Mucosa of stomach (tissue), 1 donor: ENCODE measurements around the gene ATRNL1.

Experiments used
- H3K27me3 ChIP-seq: one replicate; pipeline ENCODE4 v1.7.0; 2013; ENCODE audit warnings: mild to moderate bottlenecking, low read length; ENCODE audit not compliant: control insufficient read depth, insufficient read depth
- H3K36me3 ChIP-seq: one replicate; pipeline ENCODE4 v1.7.0; 2013; ENCODE audit warnings: low read length; ENCODE audit not compliant: control insufficient read depth, insufficient read depth
- H3K4me1 ChIP-seq: one replicate; pipeline ENCODE4 v1.7.0; 2013; ENCODE audit warnings: mild to moderate bottlenecking, low read length; ENCODE audit not compliant: control insufficient read depth, insufficient read depth
- H3K4me3 ChIP-seq: one replicate; pipeline ENCODE4 v1.7.0; 2013; ENCODE audit warnings: low read length
- H3K9ac ChIP-seq: one replicate; pipeline ENCODE4 v1.7.0; 2013; ENCODE audit warnings: mild to moderate bottlenecking, low read length, moderate library complexity
- H3K9me3 ChIP-seq: one replicate; pipeline ENCODE4 v1.7.0; 2013; ENCODE audit warnings: mild to moderate bottlenecking, low read length, moderate library complexity; ENCODE audit not compliant: control insufficient read depth
- donor health status: Pancreatic carcinoma.

Gene ATRNL1

GRCh38 chr10:115056186-115056585 lies 37.0 kb upstream of the ATRNL1 start:
- Histone ChIP-seq H3K9ac (no peak overlapping the region), H3K4me1 (no peaks in the 10 kb centered on the region), H3K9me3 (no peaks in the 10 kb centered on the region), H3K27me3 (no peaks in the 10 kb centered on the region), H3K36me3 (no peaks in the 10 kb centered on the region), H3K4me3 (no peak overlapping the region)

DNA sequence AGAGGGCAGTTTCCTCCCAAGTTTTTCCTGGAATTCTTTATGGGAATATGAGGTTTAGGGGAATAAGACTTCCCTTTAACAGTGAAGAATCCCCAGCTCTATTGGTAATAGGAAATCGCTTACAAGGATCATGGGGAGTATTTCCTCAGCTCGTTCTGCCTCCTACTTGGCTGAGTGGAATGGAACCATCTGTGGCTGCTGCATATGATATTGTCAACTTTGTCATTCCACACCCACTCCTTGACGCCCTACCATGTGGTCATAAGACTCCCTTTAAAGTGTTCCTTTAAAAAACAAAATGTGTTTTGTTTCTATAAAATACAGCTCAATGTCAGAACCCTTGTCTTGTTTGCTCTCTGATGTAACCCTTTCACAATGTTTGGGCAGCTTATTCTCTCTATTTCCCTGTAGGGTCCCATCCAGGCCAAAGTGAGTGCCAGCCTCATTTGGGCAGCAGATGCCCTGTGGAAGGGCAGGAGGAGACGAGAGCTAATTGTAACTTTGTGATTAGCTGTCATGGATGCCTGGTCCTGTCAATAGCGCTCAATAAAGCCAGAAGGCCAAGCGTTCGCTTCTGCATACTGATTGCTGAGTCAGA lies 33.8 kb upstream of the ATRNL1 start:
- no peaks in the 10 kb centered on the region for H3K9me3 ChIP-seq
- no peak overlapping the region for H3K4me3 ChIP-seq
- H3K36me3 ChIP-seq = no peaks in the 10 kb centered on the region
- H3K27me3 ChIP-seq = no peaks in the 10 kb centered on the region
- no peak overlapping the region for H3K9ac ChIP-seq
- no peaks in the 10 kb centered on the region for H3K4me1 ChIP-seq

GRCh38 chr10:115063701-115064658 lies 29.2 kb upstream of the ATRNL1 start:
- Histone ChIP-seq H3K9me3 (no peaks in the 10 kb centered on the region), H3K27me3 (no peaks in the 10 kb centered on the region), H3K4me1 (no peaks in the 10 kb centered on the region), H3K4me3 (no peak overlapping the region), H3K9ac (no peak overlapping the region), H3K36me3 (no peaks in the 10 kb centered on the region)

DNA sequence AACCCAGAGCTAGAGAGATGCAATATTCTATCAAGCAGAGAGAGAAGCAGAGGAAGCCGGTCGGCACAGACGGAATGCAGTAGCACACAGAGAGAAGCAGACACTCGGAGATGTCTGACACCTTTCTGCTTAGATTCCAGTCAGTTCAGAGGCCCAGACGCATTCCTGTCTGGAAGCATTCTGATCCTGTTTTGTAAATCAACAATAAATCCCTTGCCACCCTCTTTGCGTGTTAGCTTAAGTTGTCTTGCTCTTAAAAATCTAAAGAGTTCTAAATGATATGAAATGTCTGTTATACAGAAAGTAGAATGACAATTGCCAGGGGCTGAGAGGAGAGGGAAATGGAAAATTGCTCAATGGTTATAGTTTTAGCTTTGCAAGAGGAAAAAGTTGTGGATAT lies 27.4 kb upstream of the ATRNL1 start:
- peaks cover 4% of the 10 kb centered on the region for H3K27me3 ChIP-seq
- H3K4me1 ChIP-seq = no peaks in the 10 kb centered on the region
- no peaks in the 10 kb centered on the region for H3K9me3 ChIP-seq

DNA sequence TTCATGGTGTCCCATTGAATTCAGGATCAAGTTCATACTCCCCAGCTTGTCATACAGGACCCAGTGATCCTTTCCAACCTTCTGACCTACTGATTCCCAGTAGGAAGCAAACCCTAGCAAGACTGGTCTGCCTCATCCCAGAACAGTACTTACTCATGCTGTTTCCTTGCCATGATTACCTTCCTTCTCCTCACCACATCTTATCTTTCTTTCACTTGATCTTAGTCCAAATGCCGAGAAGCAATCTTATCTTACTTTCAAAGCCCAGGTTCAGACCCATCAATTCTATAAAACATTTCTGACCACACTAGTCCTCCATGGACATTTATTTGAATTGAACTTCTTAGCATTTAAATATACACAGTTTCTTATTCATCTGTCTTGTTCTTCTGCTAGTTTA lies 26.6 kb upstream of the ATRNL1 start:
- Histone ChIP-seq H3K27me3 (peaks cover 4% of the 10 kb centered on the region), H3K36me3 (no peaks in the 10 kb centered on the region), H3K9ac (no peak overlapping the region), H3K4me1 (no peaks in the 10 kb centered on the region), H3K9me3 (no peaks in the 10 kb centered on the region), H3K4me3 (no peak overlapping the region)

More for the DNA sequence above, 27.4 kb upstream of the ATRNL1 start:
- Histone ChIP-seq H3K9ac (no peak overlapping the region), H3K36me3 (no peaks in the 10 kb centered on the region), H3K4me3 (no peak overlapping the region)

DNA sequence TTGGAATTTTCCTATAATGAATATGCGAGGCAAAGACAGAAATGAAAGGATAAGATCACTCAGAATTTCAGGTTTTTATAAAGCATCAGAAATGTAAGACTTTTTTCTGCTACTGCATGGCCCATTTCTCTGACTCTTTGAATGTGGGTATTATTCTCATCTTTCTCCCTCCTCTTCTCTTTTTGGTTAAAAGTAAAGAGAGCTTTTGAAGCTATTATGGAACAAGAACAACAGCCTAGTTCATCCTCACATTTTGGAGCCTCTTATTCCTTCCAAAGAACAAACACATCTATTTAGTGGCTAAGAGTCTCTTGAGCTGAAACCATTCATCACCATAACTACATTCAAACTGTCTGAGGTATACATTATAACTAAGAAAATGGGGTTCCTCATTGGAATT lies 19.4 kb upstream of the ATRNL1 start:
- H3K9ac ChIP-seq = no peak overlapping the region
- peaks cover 4% of the 10 kb centered on the region for H3K27me3 ChIP-seq
- no peak overlapping the region for H3K4me3 ChIP-seq
- no peaks in the 10 kb centered on the region for H3K36me3 ChIP-seq
- no peaks in the 10 kb centered on the region for H3K4me1 ChIP-seq
- no peaks in the 10 kb centered on the region for H3K9me3 ChIP-seq

DNA sequence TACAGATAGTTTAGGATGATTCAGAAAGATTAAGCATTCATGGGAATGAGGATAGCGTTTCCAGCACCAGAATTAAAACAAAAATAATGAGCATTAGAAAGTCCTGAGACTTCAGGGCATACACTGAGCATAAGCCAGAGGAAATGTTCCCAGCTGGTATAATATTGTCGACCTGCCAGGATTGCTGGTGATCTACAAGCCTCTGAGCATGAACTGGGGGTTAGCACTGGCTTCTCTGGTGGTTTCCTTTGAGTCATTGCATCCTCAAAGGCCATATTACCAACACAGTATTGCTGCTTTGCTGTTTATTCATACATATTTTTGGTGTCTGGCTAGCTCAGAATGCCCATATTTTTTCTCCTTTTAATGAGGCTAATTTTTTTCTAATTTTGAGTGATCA lies 10.7 kb upstream of the ATRNL1 start:
- Histone ChIP-seq H3K27me3 (no peaks in the 10 kb centered on the region), H3K9ac (no peak overlapping the region), H3K9me3 (no peaks in the 10 kb centered on the region), H3K4me1 (no peaks in the 10 kb centered on the region), H3K4me3 (no peak overlapping the region), H3K36me3 (no peaks in the 10 kb centered on the region)

DNA sequence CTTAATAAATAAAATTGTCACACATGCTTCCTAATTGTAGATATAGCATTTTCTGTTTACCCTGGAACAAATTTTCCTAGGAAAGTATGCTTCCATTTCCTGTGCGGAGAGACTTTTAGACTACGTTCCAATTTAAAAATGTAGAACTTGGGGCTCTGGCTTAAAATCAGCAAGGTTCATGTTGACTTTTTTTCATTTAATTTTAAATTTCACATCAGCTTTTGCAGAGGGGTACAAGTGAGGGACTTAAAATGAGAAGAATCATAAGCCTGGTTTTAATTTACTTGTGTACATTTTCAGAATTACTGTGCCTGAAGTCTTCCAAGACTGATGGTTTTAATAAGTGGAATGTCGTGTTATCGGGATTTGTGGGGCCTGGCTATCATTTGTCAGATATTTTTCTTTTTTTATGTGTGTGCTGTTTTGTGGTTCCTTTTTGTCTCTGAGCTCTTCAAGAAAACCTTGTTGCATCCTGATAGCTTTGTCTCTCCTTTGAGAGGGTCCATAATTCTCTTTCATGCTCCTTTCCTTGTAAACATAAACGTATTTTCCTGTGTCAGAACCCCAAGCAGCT lies 8.8 kb upstream of the ATRNL1 start:
- Histone ChIP-seq H3K4me3 (no peak overlapping the region), H3K4me1 (no peaks in the 10 kb centered on the region), H3K27me3 (no peaks in the 10 kb centered on the region), H3K9ac (no peak overlapping the region), H3K9me3 (no peaks in the 10 kb centered on the region), H3K36me3 (no peaks in the 10 kb centered on the region)

DNA sequence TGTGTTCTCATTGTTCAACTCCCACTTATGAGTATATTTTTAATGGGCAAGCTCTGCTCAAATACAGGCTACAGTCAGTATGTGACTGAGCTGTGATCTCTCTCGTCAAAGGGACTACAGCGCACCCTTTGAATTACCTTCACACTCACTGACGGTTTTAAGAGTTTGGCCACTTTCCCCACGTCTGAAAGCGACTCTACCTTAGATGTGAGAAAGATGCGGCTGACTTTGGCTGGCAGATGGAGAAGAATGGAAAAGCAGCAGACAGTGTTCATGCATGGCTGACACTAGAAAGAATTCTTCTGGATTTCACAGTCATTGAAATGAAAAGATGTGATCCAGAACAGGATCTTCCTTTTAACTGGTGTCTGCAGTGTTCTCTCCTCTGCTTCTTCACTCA lies 2.0 kb upstream of the ATRNL1 start:
- Histone ChIP-seq H3K4me1 (no peaks in the 10 kb centered on the region), H3K9ac (no peak overlapping the region), H3K4me3 (no peak overlapping the region), H3K27me3 (peaks cover 36% of the 10 kb centered on the region), H3K36me3 (no peaks in the 10 kb centered on the region), H3K9me3 (no peaks in the 10 kb centered on the region)

DNA sequence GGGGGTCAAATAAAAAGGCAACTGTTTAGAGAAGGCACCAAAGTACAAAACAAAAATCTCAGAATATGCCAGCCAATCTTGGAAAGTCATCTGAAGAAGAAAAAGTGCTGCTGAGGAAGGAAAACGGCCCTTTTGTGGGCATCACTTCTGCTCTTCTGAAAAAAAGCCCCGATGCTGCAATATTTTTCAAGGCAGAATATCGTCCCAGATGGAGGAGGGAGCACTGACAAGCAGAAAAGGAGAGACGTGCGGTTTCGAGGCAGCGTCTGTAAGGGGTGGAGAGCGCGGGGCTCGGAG lies 959 bp upstream of the ATRNL1 start:
- no peaks in the 10 kb centered on the region for H3K36me3 ChIP-seq
- no peak overlapping the region for H3K9ac ChIP-seq
- no peak overlapping the region for H3K4me3 ChIP-seq
- no peaks in the 10 kb centered on the region for H3K4me1 ChIP-seq
- peaks cover 36% of the 10 kb centered on the region for H3K27me3 ChIP-seq
- H3K9me3 ChIP-seq = no peaks in the 10 kb centered on the region

GRCh38 chr10:115092555-115093285 lies 445 bp upstream of the ATRNL1 start:
- Histone ChIP-seq H3K4me3 (no peak overlapping the region), H3K36me3 (no peaks in the 10 kb centered on the region), H3K27me3 (peaks cover 36% of the 10 kb centered on the region), H3K9me3 (no peaks in the 10 kb centered on the region), H3K4me1 (no peaks in the 10 kb centered on the region), H3K9ac (no peak overlapping the region)
